D721Med (cell line): ENCODE measurements around the gene UCK2.

Experiments used
- DNase-seq: peaks from one replicate; pipeline ENCODE4 v3.0.0; 2011; ENCODE audit warnings: low spot score; ENCODE audit not compliant: insufficient read length
- FAIRE-seq: peaks from 2 replicates; lab custom pipeline; 2011; peaks lifted over from hg19 to GRCh38; lab: Jason Lieb, UNC
- CTCF ChIP-seq: IDR thresholded peaks from 2 replicates; pipeline ENCODE4 v1.5.1; 2012; ENCODE audit warnings: mild to moderate bottlenecking, control low read depth; ENCODE audit not compliant: insufficient read depth; ENCODE audit errors: missing control alignments

Gene UCK2

GRCh38 chr1:165880993-165881392, 53.6 kb downstream of the UCK2 start:
- TF ChIP-seq CTCF: no peak
- DNase-seq (no peak), FAIRE-seq (no peak)

GRCh38 chr1:165882168-165882837, 54.9 kb downstream of the UCK2 start:
- DNase-seq (no peak), FAIRE-seq (peak; percentile 84)
- TF ChIP-seq CTCF: no peak

- no peak for FAIRE-seq
- DNase-seq: no peak
- no peak for TF ChIP-seq CTCF
Measured at GRCh38 chr1:165883056-165883455, 55.6 kb downstream of the UCK2 start.

- no peak for TF ChIP-seq CTCF
- no peak for FAIRE-seq
- DNase-seq: no peak
Measured at GRCh38 chr1:165884009-165884689, 56.7 kb downstream of the UCK2 start.

GRCh38 chr1:165884690-165885304, 57.4 kb downstream of the UCK2 start:
- no peak for FAIRE-seq
- DNase-seq: no peak
- TF ChIP-seq CTCF: no peak

- no peak for FAIRE-seq
- no peak for DNase-seq
- no peak for TF ChIP-seq CTCF
Measured at GRCh38 chr1:165885305-165885694, 57.9 kb downstream of the UCK2 start.

GRCh38 chr1:165886193-165886592, 58.8 kb downstream of the UCK2 start:
- no peak for FAIRE-seq
- no peak for DNase-seq
- no peak for TF ChIP-seq CTCF
